CD14-positive monocyte (primary cell): ENCODE data around the gene CD69. TPM values are rescaled to one million over a fixed set of nuclear protein-coding genes. Genes with fewer than 3 reads are reported as not detected.
"Not testable (repeated sequence)": the region's sequence is repeated elsewhere in the genome, so short reads cannot be mapped to it uniquely, and the experiment has no call there.

Experiments
- DNase-seq, 3 donors: peaks; one replicate each; pipeline ENCODE4 v3.0.0-alpha.2; 2011 to 2022
- H2AFZ ChIP-seq: 2 replicates; pipeline ENCODE4 v1.6.0; 2012; ENCODE audit warnings: mild to moderate bottlenecking, low read depth, low read length, inconsistent platforms; ENCODE audit not compliant: insufficient read depth, poor library complexity, severe bottlenecking
- H3K27ac ChIP-seq, 2 donors: 1 replicate in 1 of 2; 2 replicates in 1 of 2; pipeline ENCODE4 v1.5.1; 2012 to 2013; ENCODE audit warnings: low read length in 2 of 2, control low read depth in 1 of 2, inconsistent platforms in 1 of 2, low read depth in 1 of 2, mild to moderate bottlenecking in 1 of 2
- H3K27me3 ChIP-seq, 2 donors: one replicate each; pipeline versions ENCODE4 v1.6.0 to v1.6.1; 2011 to 2013; ENCODE audit warnings: low read length in 2 of 2; ENCODE audit not compliant: control insufficient read depth in 2 of 2, insufficient read depth in 2 of 2
- H3K36me3 ChIP-seq, 2 donors: replicated peaks in 1 of 2; 1 replicate in 1 of 2; 2 replicates in 1 of 2; pipeline versions ENCODE4 v1.5.1 to v1.6.1; 2012 to 2013; ENCODE audit warnings: low read length in 2 of 2, control low read depth in 1 of 2, inconsistent platforms in 1 of 2, mild to moderate bottlenecking in 1 of 2; ENCODE audit not compliant: insufficient read depth in 2 of 2, control insufficient read depth in 1 of 2
- H3K4me1 ChIP-seq, 2 donors: 1 replicate in 1 of 2; 2 replicates in 1 of 2; pipeline versions ENCODE4 v1.5.1 to v1.6.1; 2012 to 2013; ENCODE audit warnings: low read length in 2 of 2, control low read depth in 1 of 2, inconsistent platforms in 1 of 2, mild to moderate bottlenecking in 1 of 2, moderate library complexity in 1 of 2; ENCODE audit not compliant: insufficient read depth in 2 of 2, control insufficient read depth in 1 of 2
- H3K4me2 ChIP-seq: replicated peaks from 2 replicates; pipeline ENCODE3; 2012; ENCODE audit warnings: low read length, moderate library complexity, mild to moderate bottlenecking; ENCODE audit not compliant: poor library complexity, severe bottlenecking; ENCODE audit errors: extremely low read depth
- H3K4me3 ChIP-seq, 3 experiments: fragments of 200-600 bp in 1 of 3; sonication (generic) in 1 of 3; replicated peaks in 1 of 3; 1 replicate in 2 of 3; 2 replicates in 1 of 3; pipeline ENCODE4 v1.5.1; 2011 to 2013; ENCODE audit warnings: low read length in 3 of 3, mild to moderate bottlenecking in 3 of 3, control low read depth in 2 of 3, low read depth in 2 of 3, inconsistent platforms in 1 of 3, moderate library complexity in 1 of 3
- H3K79me2 ChIP-seq: 2 replicates; pipeline ENCODE4 v1.6.0; 2012; ENCODE audit warnings: mild to moderate bottlenecking, control low read depth, inconsistent platforms, low read length, moderate library complexity; ENCODE audit not compliant: insufficient read depth
- H3K9ac ChIP-seq: 2 replicates; pipeline ENCODE4 v1.6.0; 2017; ENCODE audit warnings: low read length, mild to moderate bottlenecking; ENCODE audit not compliant: insufficient read depth, poor library complexity, severe bottlenecking
- H3K9me3 ChIP-seq, 2 donors: replicated peaks in 1 of 2; 1 replicate in 1 of 2; 2 replicates in 1 of 2; pipeline versions ENCODE4 v1.5.1 to v1.6.1; 2012 to 2013; ENCODE audit warnings: low read length in 2 of 2, control low read depth in 1 of 2; ENCODE audit not compliant: control insufficient read depth in 1 of 2, insufficient read depth in 1 of 2
- H4K20me1 ChIP-seq: 2 replicates; pipeline ENCODE4 v1.6.0; 2012; ENCODE audit warnings: mild to moderate bottlenecking, low read length, control low read depth, moderate library complexity; ENCODE audit not compliant: insufficient read depth
- H3K27ac Mint-ChIP-seq, 7 donors: one replicate each; pipeline ENCODE4 v1.8.0; 2020; ENCODE audit warnings: mild to moderate bottlenecking in 7 of 7, mixed read lengths in 7 of 7, moderate library complexity in 6 of 7, inconsistent platforms in 2 of 7
- H3K27me3 Mint-ChIP-seq, 3 donors: one replicate each; pipeline ENCODE4 v1.8.0; 2021 to 2022; ENCODE audit warnings: low read depth in 3 of 3, mild to moderate bottlenecking in 3 of 3, mixed read lengths in 3 of 3, moderate library complexity in 3 of 3, inconsistent platforms in 1 of 3
- H3K36me3 Mint-ChIP-seq, 2 donors: one replicate each; pipeline ENCODE4 v1.8.0; 2020; ENCODE audit warnings: mixed read lengths in 2 of 2, inconsistent platforms in 1 of 2, mild to moderate bottlenecking in 1 of 2
- H3K4me1 Mint-ChIP-seq: one replicate; pipeline ENCODE4 v1.8.0; 2020; ENCODE audit warnings: mild to moderate bottlenecking, mixed read lengths
- H3K4me3 Mint-ChIP-seq, 2 donors: one replicate each; pipeline ENCODE4 v1.8.0; 2020; ENCODE audit warnings: mild to moderate bottlenecking in 2 of 2, mixed read lengths in 2 of 2, moderate library complexity in 1 of 2
- H3K9me3 Mint-ChIP-seq, 7 donors: one replicate each; pipeline ENCODE4 v1.8.0; 2020 to 2022; ENCODE audit warnings: mixed read lengths in 7 of 7, mild to moderate bottlenecking in 6 of 7, moderate library complexity in 6 of 7, inconsistent platforms in 2 of 7
- CTCF ChIP-seq: fragments of 200-600 bp; IDR thresholded peaks from one replicate; pipeline ENCODE4 v1.8.0; 2022; ENCODE audit warnings: antibody characterized with exemption, mild to moderate bottlenecking
- WGBS: methylation state at CpG from one replicate; pipeline ENCODE4 v1.1.5; 2013; ENCODE audit warnings: missing lambda C conversion rate; ENCODE audit not compliant: insufficient coverage; 5-methylcytosine and 5-hydroxymethylcytosine counted together
- intact Hi-C, 2 donors: fragments of 100-400 bp; cut with micrococcal nuclease; formaldehyde crosslinking; loops; one replicate each; pipeline versions ENCODE4 v1.15.0 to v1.15.1; 2023
- polyA plus RNA-seq, 3 donors: library from polyadenylated mRNA; depleted of rRNA in 1 of 3; unstranded in 2 of 3; stranded (reverse) in 1 of 3; fragments of 300-500 nt in 2 of 3; fragments of >200 nt in 1 of 3; fragmentation: Illumina TruSeq in 2 of 3; gene quantifications; 1 replicate in 2 of 3; 2 replicates in 1 of 3; pipeline ENCODE4 v1.2.3, GENCODE V29; 2012 to 2021

CD69 gene
- polyA plus RNA-seq, 3 donors = 5.8 to 12.4 (median 6.0) TPM

GRCh38 chr12:9741726-9742125 lies 19.0 kb downstream of the CD69 start:
- peaks cover 0 to 2% (median 0%) of the 10 kb centered on the region in 7 donors for H3K9me3 Mint-ChIP-seq
- Histone ChIP-seq H2AFZ (no peak overlapping the region), H3K79me2 (peaks cover 6% of the 10 kb centered on the region), H3K36me3 (no peaks in the 10 kb centered on the region), H4K20me1 (no peaks in the 10 kb centered on the region), H3K27ac (peak overlapping the region in 1 of 2 donors; percentile 21), H3K4me3 (no peak overlapping the region), H3K4me2 (peak overlapping the region; percentile 14), H3K9me3 (no peaks in the 10 kb centered on the region), H3K9ac (no peak overlapping the region), H3K4me1 (peaks cover 36 to 46% of the 10 kb centered on the region in 2 donors), H3K27me3 (no peaks in the 10 kb centered on the region)
- H3K27me3 Mint-ChIP-seq = no peaks in the 10 kb centered on the region
- no CpG with 5 or more reads among the region's 4 CpGs for WGBS
- H3K4me1 Mint-ChIP-seq = peaks cover 46% of the 10 kb centered on the region
- no peak for TF ChIP-seq CTCF
- H3K4me3 Mint-ChIP-seq = peak overlapping the region in 1 of 2 donors; percentile 19
- peak overlapping the region in 4 of 7 donors; percentile 26 to 56 (median 30) for H3K27ac Mint-ChIP-seq
- intact Hi-C loops = loop anchor here in 1 of 2 donors (10.0 kb wide), 2 partner anchors 183 to 463 kb away; no protein-coding TSS in a partner anchor
- DNase-seq = peak in 2 of 3 donors; percentile 20 to 24
- H3K36me3 Mint-ChIP-seq = peaks cover 0 to 3% of the 10 kb centered on the region in 2 donors

- Histone ChIP-seq H3K9me3 (no peaks in the 10 kb centered on the region), H3K4me3 (peak overlapping the region; percentile 10 to 62 (median 23)), H3K4me1 (peaks cover 48 to 61% of the 10 kb centered on the region in 2 donors), H3K4me2 (peak overlapping the region; percentile 35), H4K20me1 (no peaks in the 10 kb centered on the region), H3K27me3 (no peaks in the 10 kb centered on the region), H3K9ac (peak overlapping the region; percentile 6), H3K36me3 (no peaks in the 10 kb centered on the region), H2AFZ (peak overlapping the region; percentile 33), H3K79me2 (peaks cover 6% of the 10 kb centered on the region), H3K27ac (peak overlapping the region in 1 of 2 donors; percentile 52)
- DNase-seq = peak in 1 of 3 donors; percentile 14
- TF ChIP-seq CTCF = no peak
- Mint-ChIP-seq H3K36me3 (peaks cover 0 to 3% of the 10 kb centered on the region in 2 donors), H3K9me3 (peaks cover 0 to 2% (median 0%) of the 10 kb centered on the region in 7 donors), H3K27me3 (no peaks in the 10 kb centered on the region), H3K27ac (peak overlapping the region in 4 of 7 donors; percentile 57 to 78 (median 59)), H3K4me3 (peak overlapping the region; percentile 59 to 64), H3K4me1 (peaks cover 57% of the 10 kb centered on the region)
- WGBS = 89% methylated on average over 5 of the region's 7 CpGs
- intact Hi-C loops = loop anchor here in 1 of 2 donors (10.0 kb wide), 2 partner anchors 185 to 465 kb away; no protein-coding TSS in a partner anchor
Measured at GRCh38 chr12:9740106-9740750, 20.5 kb downstream of the CD69 start.

- Histone ChIP-seq H2AFZ (peak overlapping the region; percentile 33), H3K4me3 (peak overlapping the region; percentile 10 to 62 (median 23)), H3K4me1 (peaks cover 52 to 66% of the 10 kb centered on the region in 2 donors), H3K27ac (peak overlapping the region in 1 of 2 donors; percentile 52), H3K4me2 (peak overlapping the region; percentile 35), H3K9ac (peak overlapping the region; percentile 6)
- not testable (repeated sequence) for DNase-seq, H3K36me3 Mint-ChIP-seq, H3K27me3 Mint-ChIP-seq, H3K79me2 ChIP-seq, H3K27me3 ChIP-seq, H3K9me3 Mint-ChIP-seq, H3K36me3 ChIP-seq, H4K20me1 ChIP-seq, H3K9me3 ChIP-seq
- WGBS = 84% methylated on average over 43 of the region's 54 CpGs
- peak overlapping the region in 2 of 7 donors; percentile 59 to 76 for H3K27ac Mint-ChIP-seq
- H3K4me1 Mint-ChIP-seq = peaks cover 60% of the 10 kb centered on the region
- intact Hi-C loops = loop anchor here in 1 of 2 donors (10.0 kb wide), 2 partner anchors 185 to 465 kb away; no protein-coding TSS in a partner anchor
- peak overlapping the region; percentile 59 to 64 for H3K4me3 Mint-ChIP-seq
Measured at GRCh38 chr12:9739404-9740105, 21.1 kb downstream of the CD69 start.
